Transverse colon (tissue), 4 donors: Measurements from ENCODE around the gene TMEM222. TPM values are rescaled to one million over a fixed set of nuclear protein-coding genes. Genes with fewer than 3 reads are reported as not detected.

Experiments
- DNase-seq: peaks from one replicate; pipeline ENCODE4 v3.0.0-alpha.2; 2019
- H3K27ac ChIP-seq, 4 donors: fragments of 200-600 bp; sonication (generic); 2 replicates each; pipeline ENCODE4 v1.5.1; 2016 to 2018; ENCODE audit warnings: inconsistent platforms in 4 of 4
- H3K27me3 ChIP-seq: fragments of 200-600 bp; sonication (generic); 2 replicates; pipeline ENCODE4 v1.5.1; 2017; ENCODE audit warnings: inconsistent platforms
- H3K36me3 ChIP-seq, 4 donors: fragments of 200-600 bp; sonication (generic); 2 replicates each; pipeline ENCODE4 v1.5.1; 2017 to 2019; ENCODE audit warnings: inconsistent platforms in 4 of 4
- H3K4me1 ChIP-seq, 4 donors: fragments of 200-600 bp; sonication (generic); 2 replicates each; pipeline ENCODE4 v1.5.1; 2017 to 2020; ENCODE audit warnings: inconsistent platforms in 4 of 4
- H3K4me3 ChIP-seq, 4 donors: fragments of 200-600 bp; sonication (generic); 1 replicate in 1 of 4; 2 replicates in 3 of 4; pipeline versions ENCODE4 v1.5.1 to v1.6.1; 2017 to 2019; ENCODE audit warnings: inconsistent platforms in 4 of 4
- H3K9me3 ChIP-seq, 2 donors: fragments of 200-600 bp; sonication (generic); 2 replicates each; pipeline ENCODE4 v1.5.1; 2017 to 2019; ENCODE audit warnings: inconsistent platforms in 2 of 2
- CTCF ChIP-seq, 5 experiments: fragments of 200-600 bp in 3 of 5; fragments of 450-650 bp in 2 of 5; sonication (generic) in 3 of 5; IDR thresholded peaks; 1 replicate in 2 of 5; 2 replicates in 3 of 5; pipeline ENCODE4 v1.5.1; 2016 to 2017; ENCODE audit warnings: antibody characterized with exemption in 5 of 5, inconsistent platforms in 3 of 5, mild to moderate bottlenecking in 2 of 5, moderate library complexity in 1 of 5
- EP300 ChIP-seq: sonication (generic); formaldehyde crosslinking; IDR thresholded peaks from one replicate; pipeline ENCODE4 v1.6.1; 2017; ENCODE audit warnings: antibody characterized with exemption, low read depth
- POLR2A ChIP-seq: fragments of 450-650 bp; IDR thresholded peaks from one replicate; pipeline ENCODE4 v1.6.1; 2016; ENCODE audit warnings: antibody characterized with exemption, mild to moderate bottlenecking, moderate library complexity
- POLR2AphosphoS5 ChIP-seq, 3 donors: sonication (generic); formaldehyde crosslinking; IDR thresholded peaks; one replicate each; pipeline ENCODE4 v1.6.1; 2016; ENCODE audit warnings: antibody characterized with exemption in 3 of 3
- WGBS, 2 donors: methylation state at CpG; one replicate each; pipeline ENCODE4 v1.1.5; 2018; ENCODE audit warnings: low coverage in 1 of 2; 5-methylcytosine and 5-hydroxymethylcytosine counted together
- in situ Hi-C, 4 donors: fragments of 200-750 bp; cut with MboI; loops; one replicate each; pipeline versions ENCODE4 v1.15.0 to v1.15.1; 2017; ENCODE audit warnings: low sequenced_read_pairs in 3 of 4, low pct_ligation_motif_present in 1 of 4, low pct_unique_long_range_greater_than_20kb in 1 of 4
- intact Hi-C: fragments of 100-400 bp; cut with DNase I; formaldehyde crosslinking; loops from one replicate; pipeline ENCODE4 v1.15.1; 2023; ENCODE audit warnings: low total_unique reads
- total RNA-seq, 4 donors: library from RNA; depleted of rRNA; stranded (reverse); fragments of >200 nt; gene quantifications; one replicate each; pipeline ENCODE4 v1.1.0, GENCODE V29; 2016

Gene TMEM222
- total RNA-seq, 4 donors from 2014 or later, result 14.6 to 41.0 (median 22.3) TPM

DNA sequence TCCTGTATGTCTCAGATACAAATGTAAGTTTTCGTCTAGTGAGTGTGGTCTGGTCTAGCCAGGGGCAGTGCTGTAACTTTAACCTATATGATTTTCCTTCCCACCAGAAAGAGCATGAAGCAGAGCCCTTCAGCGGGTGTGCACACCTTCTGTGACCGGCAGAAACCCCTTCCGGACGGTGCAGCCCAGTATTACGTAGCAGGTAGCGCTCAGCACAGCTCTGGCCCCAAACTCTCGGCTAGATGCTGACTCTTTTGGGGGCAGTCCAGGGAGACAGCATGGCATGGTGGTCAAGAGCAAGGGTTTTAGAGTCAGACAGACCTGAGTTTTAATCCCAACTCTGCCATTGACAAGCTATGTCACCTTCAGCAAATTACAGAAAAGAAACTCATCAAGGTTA lies 28.0 kb upstream of the TMEM222 start:
- Histone ChIP-seq H3K27ac (no peak overlapping the region), H3K4me3 (no peak overlapping the region), H3K9me3 (no peaks in the 10 kb centered on the region), H3K4me1 (peaks cover 5 to 8% (median 5%) of the 10 kb centered on the region in 4 donors), H3K36me3 (peaks cover 0 to 29% (median 12%) of the 10 kb centered on the region in 4 donors), H3K27me3 (no peaks in the 10 kb centered on the region)
- intact Hi-C loops, result no loop called here
- 98% methylated on average over 8 of the region's 8 CpGs; no CpG with 5 or more reads in 1 of the 2 donors for WGBS, 2 donors
- TF ChIP-seq POLR2AphosphoS5 (IDR thresholded peaks at IDR 0.05) (no peak), EP300 (no peak), POLR2A (no peak), CTCF (IDR thresholded peaks at IDR 0.05) (no peak)
- DNase-seq, result no peak
- in situ Hi-C loops, result loop anchor here in 1 of 4 donors (25.0 kb wide), 1 partner anchor 182 kb away; no protein-coding TSS in a partner anchor

DNA sequence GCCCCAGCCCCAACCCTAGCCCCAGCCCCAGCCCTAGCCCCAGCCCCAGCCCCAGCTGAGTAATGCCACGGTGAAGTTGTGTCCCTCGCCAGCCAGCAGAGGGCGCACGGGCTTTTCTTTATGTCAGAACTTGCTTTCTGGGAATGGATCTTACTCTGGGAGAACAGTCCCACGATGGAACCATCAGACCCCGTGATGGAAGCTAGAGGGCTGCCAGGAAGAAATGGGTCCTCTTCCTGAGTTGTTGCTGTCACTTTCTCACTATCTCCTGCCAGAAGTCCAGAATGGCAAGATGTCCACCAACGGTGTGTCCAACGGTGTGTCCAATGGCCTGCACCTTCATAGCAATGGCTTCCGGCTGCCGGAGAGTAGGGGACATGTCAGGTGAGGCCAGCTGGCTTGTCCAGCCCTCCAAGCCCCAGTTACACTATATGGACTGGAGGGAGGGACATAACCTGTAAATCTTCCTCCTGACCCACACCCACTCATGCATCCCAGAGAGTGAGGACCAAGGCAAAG lies 25.1 kb upstream of the TMEM222 start:
- in situ Hi-C loops (loop anchor here in 1 of 4 donors (25.0 kb wide), 1 partner anchor 185 kb away; no protein-coding TSS in a partner anchor), intact Hi-C loops (no loop called here)
- peak overlapping the region in 2 of 4 donors; percentile 10 to 37 for H3K27ac ChIP-seq
- no peak overlapping the region for H3K4me3 ChIP-seq
- DNase-seq, result peak; percentile 69
- peak; percentile 52 to 77 (median 63) for TF ChIP-seq CTCF (IDR thresholded peaks at IDR 0.05)
- TF ChIP-seq POLR2AphosphoS5 (IDR thresholded peaks at IDR 0.05), result no peak
- H3K36me3 ChIP-seq, result peaks cover 0 to 19% (median 12%) of the 10 kb centered on the region in 4 donors
- H3K4me1 ChIP-seq, result peaks cover 18 to 31% (median 23%) of the 10 kb centered on the region in 4 donors
- WGBS, 2 donors, result 37% methylated on average over 10 of the region's 10 CpGs; no CpG with 5 or more reads in 1 of the 2 donors
- no peaks in the 10 kb centered on the region for H3K27me3 ChIP-seq
- no peaks in the 10 kb centered on the region for H3K9me3 ChIP-seq

GRCh38 chr1:27297903-27298302 lies 24.1 kb upstream of the TMEM222 start:
- H3K27ac ChIP-seq, result peak overlapping the region; percentile 78 to 92 (median 88)
- 97% methylated on average over 3 of the region's 3 CpGs; no CpG with 5 or more reads in 1 of the 2 donors for WGBS, 2 donors
- no peak for TF ChIP-seq CTCF (IDR thresholded peaks at IDR 0.05)
- TF ChIP-seq POLR2AphosphoS5 (IDR thresholded peaks at IDR 0.05), result no peak
- TF ChIP-seq POLR2A, result no peak
- no peak for TF ChIP-seq EP300
- no peak overlapping the region for H3K4me3 ChIP-seq
- DNase-seq, result no peak
- intact Hi-C loops (no loop called here), in situ Hi-C loops (loop anchor here in 1 of 4 donors (25.0 kb wide), 1 partner anchor 186 kb away; no protein-coding TSS in a partner anchor)
- H3K4me1 ChIP-seq, result peaks cover 18 to 31% (median 23%) of the 10 kb centered on the region in 4 donors
- no peaks in the 10 kb centered on the region for H3K27me3 ChIP-seq
- H3K36me3 ChIP-seq, result peaks cover 0 to 19% (median 10%) of the 10 kb centered on the region in 4 donors
- H3K9me3 ChIP-seq, result no peaks in the 10 kb centered on the region

DNA sequence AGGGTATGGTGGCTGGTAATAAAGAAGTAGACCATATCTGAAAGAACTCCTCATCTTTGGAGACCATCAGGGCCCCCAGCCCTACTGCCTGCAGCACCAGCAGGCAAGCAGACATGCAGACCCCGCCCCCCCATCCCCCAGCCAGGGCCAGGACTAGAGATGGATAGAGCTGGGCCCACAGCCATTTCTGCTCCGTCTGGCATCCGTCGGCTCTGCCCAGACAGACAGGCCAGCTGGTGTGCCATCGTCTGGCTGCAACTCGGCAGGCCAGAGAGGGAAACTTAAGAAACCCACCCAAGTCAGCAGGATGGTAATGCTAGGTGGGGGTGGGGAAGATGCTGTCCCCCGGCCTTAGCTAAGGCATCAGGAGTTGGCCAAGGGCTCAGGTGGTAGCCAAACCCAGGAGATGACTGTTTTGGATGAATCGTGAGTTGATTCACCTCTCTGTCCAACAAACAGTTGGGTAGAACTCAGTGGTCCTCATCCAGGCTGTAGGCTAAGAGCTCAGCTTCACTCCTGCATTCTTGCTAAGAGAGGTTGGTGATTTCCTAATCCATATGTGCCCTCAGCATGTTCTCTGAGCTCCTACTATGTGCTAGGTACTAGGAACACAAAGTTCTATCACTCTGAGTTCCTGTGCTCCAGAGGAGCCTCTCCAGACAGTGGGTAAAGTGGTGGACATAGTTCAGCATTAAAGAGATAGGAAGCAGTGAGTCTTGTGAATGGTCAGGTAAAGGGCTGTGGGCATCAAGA lies 23.2 kb upstream of the TMEM222 start:
- 70% methylated on average over 6 of the region's 8 CpGs; no CpG with 5 or more reads in 1 of the 2 donors for WGBS, 2 donors
- H3K4me3 ChIP-seq, result no peak overlapping the region
- DNase-seq, result no peak
- H3K9me3 ChIP-seq, result no peaks in the 10 kb centered on the region
- TF ChIP-seq EP300 (no peak), POLR2AphosphoS5 (IDR thresholded peaks at IDR 0.05) (no peak), POLR2A (no peak), CTCF (IDR thresholded peaks at IDR 0.05) (no peak)
- H3K4me1 ChIP-seq, result peaks cover 18 to 31% (median 23%) of the 10 kb centered on the region in 4 donors
- peak overlapping the region; percentile 78 to 92 (median 88) for H3K27ac ChIP-seq
- no peaks in the 10 kb centered on the region for H3K27me3 ChIP-seq
- in situ Hi-C loops, result loop anchor here in 1 of 4 donors (25.0 kb wide), 1 partner anchor 187 kb away; no protein-coding TSS in a partner anchor
- intact Hi-C loops, result no loop called here
- H3K36me3 ChIP-seq, result peaks cover 0 to 19% (median 8%) of the 10 kb centered on the region in 4 donors
